WTC11 (cell line): Measurements from ENCODE around the gene ANKS3. TPM values are rescaled to one million over a fixed set of nuclear protein-coding genes. Genes with fewer than 3 reads are reported as not detected.

Source experiments
- ATAC-seq: fragments of 200-7000 bp; cut with Tn5 transposase; 2 replicates; pipeline ENCODE4 v1.10.0; 2021; ENCODE audit warnings: mild to moderate bottlenecking, moderate library complexity
- CTCF ChIA-PET: fragments of 300-600 bp; sonication (Branson Sonifier 250); formaldehyde crosslinking; loops from one replicate; lab custom pipeline; 2021; ENCODE audit warnings: antibody characterized with exemption; lab: Charles Lee
- POLR2A ChIA-PET: fragments of 350-600 bp; sonication (Branson Sonifier 250); formaldehyde crosslinking; loops from one replicate; lab custom pipeline; 2021; ENCODE audit warnings: antibody characterized with exemption; lab: Charles Lee
- DNase-seq: peaks from one replicate; pipeline ENCODE4 v3.0.0; 2021; ENCODE audit warnings: low spot score
- H3K27ac Mint-ChIP-seq: 2 replicates; pipeline ENCODE4 v1.8.0; 2021; ENCODE audit warnings: mixed read lengths
- H3K27me3 Mint-ChIP-seq: 2 replicates; pipeline ENCODE4 v1.8.0; 2021; ENCODE audit warnings: low read depth, mild to moderate bottlenecking, moderate library complexity, mixed read lengths
- H3K36me3 Mint-ChIP-seq: 2 replicates; pipeline ENCODE4 v1.8.0; 2021; ENCODE audit warnings: mixed read lengths
- H3K4me1 Mint-ChIP-seq: 2 replicates; pipeline ENCODE4 v1.8.0; 2022; ENCODE audit warnings: mixed read lengths
- H3K4me3 Mint-ChIP-seq: 2 replicates; pipeline ENCODE4 v1.8.0; 2021; ENCODE audit warnings: mild to moderate bottlenecking, moderate library complexity, mixed read lengths
- H3K9me3 Mint-ChIP-seq: 2 replicates; pipeline ENCODE4 v1.8.0; 2021; ENCODE audit warnings: mixed read lengths
- CREB1 ChIP-seq: sonication (generic); formaldehyde crosslinking; IDR thresholded peaks from 2 replicates; pipeline ENCODE4 v1.8.0; 2023; ENCODE audit warnings: mild to moderate bottlenecking, missing genetic modification reagents
- ELF4 ChIP-seq: sonication (generic); formaldehyde crosslinking; IDR thresholded peaks from 2 replicates; pipeline ENCODE4 v1.8.1; 2022; ENCODE audit warnings: low read depth, mild to moderate bottlenecking, moderate library complexity, missing genetic modification reagents
- ETV6 ChIP-seq: sonication (generic); formaldehyde crosslinking; IDR thresholded peaks from 2 replicates; pipeline ENCODE4 v1.8.1; 2022; ENCODE audit warnings: mild to moderate bottlenecking, missing genetic modification reagents
- FOXJ3 ChIP-seq: sonication (generic); formaldehyde crosslinking; IDR thresholded peaks from 2 replicates; pipeline ENCODE4 v1.9.0; 2021; ENCODE audit warnings: missing genetic modification reagents, mild to moderate bottlenecking, borderline replicate concordance
- GTF2I ChIP-seq: fragments of 250-450 bp; sonication (Bioruptor Pico); conservative IDR thresholded peaks from 2 replicates; pipeline ENCODE4 v1.4.0; 2021; ENCODE audit warnings: mild to moderate bottlenecking
- HMGA2 ChIP-seq: fragments of 250-450 bp; sonication (Bioruptor Pico); IDR thresholded peaks from 2 replicates; pipeline ENCODE4 v1.4.0; 2021; ENCODE audit warnings: mild to moderate bottlenecking, moderate library complexity
- IRF2 ChIP-seq: sonication (generic); formaldehyde crosslinking; IDR thresholded peaks from 2 replicates; pipeline ENCODE4 v1.8.0; 2022; ENCODE audit warnings: low read depth, missing genetic modification reagents, borderline replicate concordance
- KAT7 ChIP-seq: sonication (generic); formaldehyde crosslinking; IDR thresholded peaks from 2 replicates; pipeline ENCODE4 v1.8.1; 2023; ENCODE audit warnings: missing genetic modification reagents, mild to moderate bottlenecking, borderline replicate concordance
- NFYB ChIP-seq: sonication (generic); formaldehyde crosslinking; conservative IDR thresholded peaks from 2 replicates; pipeline ENCODE4 v1.8.0; 2022; ENCODE audit warnings: low read depth, missing genetic modification reagents
- SOX15 ChIP-seq: fragments of 250-450 bp; sonication (Bioruptor Pico); IDR thresholded peaks from 2 replicates; pipeline ENCODE4 v1.9.0; 2021; ENCODE audit warnings: mild to moderate bottlenecking
- TEAD4 ChIP-seq: sonication (generic); formaldehyde crosslinking; IDR thresholded peaks from 2 replicates; pipeline ENCODE4 v1.8.0; 2022; ENCODE audit warnings: mild to moderate bottlenecking, missing genetic modification reagents
- ZNF121 ChIP-seq: sonication (generic); formaldehyde crosslinking; IDR thresholded peaks from 2 replicates; pipeline ENCODE4 v1.8.0; 2023; ENCODE audit warnings: missing genetic modification reagents
- total RNA-seq: library from RNA; stranded (reverse); gene quantifications from 3 replicates; pipeline ENCODE4 v1.2.3, GENCODE V29; 2021
- TF ChIP-seq, protein P1 (sequence below): fragments of 250-450 bp; sonication (Bioruptor Pico); IDR thresholded peaks from 2 replicates; pipeline ENCODE4 v1.9.0; 2021; ENCODE audit warnings: mild to moderate bottlenecking, borderline replicate concordance
- TF ChIP-seq, protein P2 (sequence below): fragments of 250-450 bp; sonication (Bioruptor Pico); IDR thresholded peaks from 2 replicates; pipeline ENCODE4 v1.9.0; 2021; ENCODE audit warnings: moderate library complexity, mild to moderate bottlenecking, inconsistent platforms, borderline replicate concordance
- TF ChIP-seq, protein P3 (sequence below): fragments of 250-450 bp; sonication (Bioruptor Pico); IDR thresholded peaks from 2 replicates; pipeline ENCODE4 v1.8.0; 2021; ENCODE audit warnings: mild to moderate bottlenecking
- TF ChIP-seq, protein P4 (sequence below): sonication (generic); formaldehyde crosslinking; IDR thresholded peaks from 2 replicates; pipeline ENCODE4 v1.8.0; 2023; ENCODE audit warnings: missing genetic modification reagents
- TF ChIP-seq, protein P5 (sequence below): sonication (generic); formaldehyde crosslinking; IDR thresholded peaks from 2 replicates; pipeline ENCODE4 v1.8.0; 2023; ENCODE audit warnings: missing genetic modification reagents, mild to moderate bottlenecking, borderline replicate concordance
- TF ChIP-seq, protein P6 (sequence below): sonication (generic); formaldehyde crosslinking; IDR thresholded peaks from 2 replicates; pipeline ENCODE4 v1.8.0; 2022; ENCODE audit warnings: mild to moderate bottlenecking, missing genetic modification reagents

Gene ANKS3
- total RNA-seq, 1 experiment from 2014 or later: 35.6 TPM

DNA sequence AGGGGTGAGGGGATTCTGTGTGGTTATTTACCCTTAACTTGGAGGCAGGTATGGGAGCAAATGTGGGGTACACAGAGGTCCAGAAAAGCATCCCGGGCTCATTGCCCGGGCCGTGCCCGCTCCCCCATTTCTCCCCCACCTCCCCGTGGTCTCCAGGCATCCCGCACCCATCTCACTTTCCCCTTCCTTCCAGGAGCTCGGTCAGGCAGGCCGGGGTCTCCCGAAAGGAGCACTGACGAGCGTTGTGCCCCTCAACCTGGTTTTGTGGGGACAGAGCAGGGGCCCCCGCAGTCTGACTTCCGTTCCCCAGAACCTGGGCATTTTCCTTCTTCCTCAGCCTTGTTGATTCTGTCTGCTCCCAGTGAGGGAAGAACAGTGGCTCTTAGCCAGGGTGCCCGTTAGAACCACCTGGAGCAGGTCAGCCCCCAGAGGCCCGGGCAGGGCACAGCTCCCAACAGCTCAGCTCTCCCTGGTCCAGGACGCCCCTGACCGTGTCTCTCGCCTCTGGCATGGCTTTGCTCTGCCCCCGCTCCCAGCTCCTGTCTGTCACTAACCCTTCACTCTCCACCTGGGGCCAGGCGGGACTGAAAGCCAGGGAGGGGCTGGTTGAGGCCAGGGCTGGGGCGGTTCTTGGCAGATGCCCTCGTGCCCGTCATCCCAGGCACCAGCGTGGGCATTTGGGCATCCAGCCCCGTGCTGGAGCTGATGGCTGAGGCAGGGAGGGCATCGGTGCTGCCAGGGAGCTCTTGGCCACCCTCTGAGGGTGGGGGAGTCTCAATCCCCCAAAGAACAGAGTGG lies 53.2 kb downstream of the ANKS3 start:
- Mint-ChIP-seq H3K4me1 (peaks cover 1% of the 10 kb centered on the region; the same call in 1 of the 2 replicates), H3K9me3 (no peaks in the 10 kb centered on the region), H3K27me3 (no peaks in the 10 kb centered on the region), H3K4me3 (no peak overlapping the region), H3K36me3 (peaks cover 9% of the 10 kb centered on the region)
- ATAC-seq: no peak
- POLR2A ChIA-PET: no interaction called here
- CTCF ChIA-PET: interaction anchor here (0.6 to 1.6 kb wide), 3 partner anchors 30 to 64 kb away, joined by 3 to 5 read pairs (median 4); no protein-coding TSS in a partner anchor
- TF ChIP-seq GTF2I (no peak), IRF2 (CRISPR knock-in tag) (no peak), NFYB (CRISPR knock-in tag) (no peak), CREB1 (CRISPR knock-in tag) (no peak), SOX15 (CRISPR knock-in tag) (no peak), KAT7 (CRISPR knock-in tag) (no peak), ZNF121 (no peak), TEAD4 (CRISPR knock-in tag) (no peak), FOXJ3 (CRISPR knock-in tag) (no peak), ETV6 (no peak), HMGA2 (CRISPR knock-in tag) (no peak), ELF4 (CRISPR knock-in tag) (no peak)
- TF ChIP-seq, protein P1, sequence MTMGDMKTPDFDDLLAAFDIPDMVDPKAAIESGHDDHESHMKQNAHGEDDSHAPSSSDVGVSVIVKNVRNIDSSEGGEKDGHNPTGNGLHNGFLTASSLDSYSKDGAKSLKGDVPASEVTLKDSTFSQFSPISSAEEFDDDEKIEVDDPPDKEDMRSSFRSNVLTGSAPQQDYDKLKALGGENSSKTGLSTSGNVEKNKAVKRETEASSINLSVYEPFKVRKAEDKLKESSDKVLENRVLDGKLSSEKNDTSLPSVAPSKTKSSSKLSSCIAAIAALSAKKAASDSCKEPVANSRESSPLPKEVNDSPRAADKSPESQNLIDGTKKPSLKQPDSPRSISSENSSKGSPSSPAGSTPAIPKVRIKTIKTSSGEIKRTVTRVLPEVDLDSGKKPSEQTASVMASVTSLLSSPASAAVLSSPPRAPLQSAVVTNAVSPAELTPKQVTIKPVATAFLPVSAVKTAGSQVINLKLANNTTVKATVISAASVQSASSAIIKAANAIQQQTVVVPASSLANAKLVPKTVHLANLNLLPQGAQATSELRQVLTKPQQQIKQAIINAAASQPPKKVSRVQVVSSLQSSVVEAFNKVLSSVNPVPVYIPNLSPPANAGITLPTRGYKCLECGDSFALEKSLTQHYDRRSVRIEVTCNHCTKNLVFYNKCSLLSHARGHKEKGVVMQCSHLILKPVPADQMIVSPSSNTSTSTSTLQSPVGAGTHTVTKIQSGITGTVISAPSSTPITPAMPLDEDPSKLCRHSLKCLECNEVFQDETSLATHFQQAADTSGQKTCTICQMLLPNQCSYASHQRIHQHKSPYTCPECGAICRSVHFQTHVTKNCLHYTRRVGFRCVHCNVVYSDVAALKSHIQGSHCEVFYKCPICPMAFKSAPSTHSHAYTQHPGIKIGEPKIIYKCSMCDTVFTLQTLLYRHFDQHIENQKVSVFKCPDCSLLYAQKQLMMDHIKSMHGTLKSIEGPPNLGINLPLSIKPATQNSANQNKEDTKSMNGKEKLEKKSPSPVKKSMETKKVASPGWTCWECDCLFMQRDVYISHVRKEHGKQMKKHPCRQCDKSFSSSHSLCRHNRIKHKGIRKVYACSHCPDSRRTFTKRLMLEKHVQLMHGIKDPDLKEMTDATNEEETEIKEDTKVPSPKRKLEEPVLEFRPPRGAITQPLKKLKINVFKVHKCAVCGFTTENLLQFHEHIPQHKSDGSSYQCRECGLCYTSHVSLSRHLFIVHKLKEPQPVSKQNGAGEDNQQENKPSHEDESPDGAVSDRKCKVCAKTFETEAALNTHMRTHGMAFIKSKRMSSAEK: no peak
- TF ChIP-seq, protein P2, sequence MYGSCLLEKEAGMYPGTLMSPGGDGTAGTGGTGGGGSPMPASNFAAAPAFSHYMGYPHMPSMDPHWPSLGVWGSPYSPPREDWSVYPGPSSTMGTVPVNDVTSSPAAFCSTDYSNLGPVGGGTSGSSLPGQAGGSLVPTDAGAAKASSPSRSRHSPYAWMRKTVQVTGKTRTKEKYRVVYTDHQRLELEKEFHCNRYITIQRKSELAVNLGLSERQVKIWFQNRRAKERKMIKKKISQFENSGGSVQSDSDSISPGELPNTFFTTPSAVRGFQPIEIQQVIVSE (CRISPR knock-in tag): no peak
- TF ChIP-seq, protein P3, sequence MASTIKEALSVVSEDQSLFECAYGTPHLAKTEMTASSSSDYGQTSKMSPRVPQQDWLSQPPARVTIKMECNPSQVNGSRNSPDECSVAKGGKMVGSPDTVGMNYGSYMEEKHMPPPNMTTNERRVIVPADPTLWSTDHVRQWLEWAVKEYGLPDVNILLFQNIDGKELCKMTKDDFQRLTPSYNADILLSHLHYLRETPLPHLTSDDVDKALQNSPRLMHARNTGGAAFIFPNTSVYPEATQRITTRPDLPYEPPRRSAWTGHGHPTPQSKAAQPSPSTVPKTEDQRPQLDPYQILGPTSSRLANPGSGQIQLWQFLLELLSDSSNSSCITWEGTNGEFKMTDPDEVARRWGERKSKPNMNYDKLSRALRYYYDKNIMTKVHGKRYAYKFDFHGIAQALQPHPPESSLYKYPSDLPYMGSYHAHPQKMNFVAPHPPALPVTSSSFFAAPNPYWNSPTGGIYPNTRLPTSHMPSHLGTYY (CRISPR knock-in tag): no peak
- TF ChIP-seq, protein P4, sequence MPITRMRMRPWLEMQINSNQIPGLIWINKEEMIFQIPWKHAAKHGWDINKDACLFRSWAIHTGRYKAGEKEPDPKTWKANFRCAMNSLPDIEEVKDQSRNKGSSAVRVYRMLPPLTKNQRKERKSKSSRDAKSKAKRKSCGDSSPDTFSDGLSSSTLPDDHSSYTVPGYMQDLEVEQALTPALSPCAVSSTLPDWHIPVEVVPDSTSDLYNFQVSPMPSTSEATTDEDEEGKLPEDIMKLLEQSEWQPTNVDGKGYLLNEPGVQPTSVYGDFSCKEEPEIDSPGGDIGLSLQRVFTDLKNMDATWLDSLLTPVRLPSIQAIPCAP: no peak
- TF ChIP-seq, protein P5, sequence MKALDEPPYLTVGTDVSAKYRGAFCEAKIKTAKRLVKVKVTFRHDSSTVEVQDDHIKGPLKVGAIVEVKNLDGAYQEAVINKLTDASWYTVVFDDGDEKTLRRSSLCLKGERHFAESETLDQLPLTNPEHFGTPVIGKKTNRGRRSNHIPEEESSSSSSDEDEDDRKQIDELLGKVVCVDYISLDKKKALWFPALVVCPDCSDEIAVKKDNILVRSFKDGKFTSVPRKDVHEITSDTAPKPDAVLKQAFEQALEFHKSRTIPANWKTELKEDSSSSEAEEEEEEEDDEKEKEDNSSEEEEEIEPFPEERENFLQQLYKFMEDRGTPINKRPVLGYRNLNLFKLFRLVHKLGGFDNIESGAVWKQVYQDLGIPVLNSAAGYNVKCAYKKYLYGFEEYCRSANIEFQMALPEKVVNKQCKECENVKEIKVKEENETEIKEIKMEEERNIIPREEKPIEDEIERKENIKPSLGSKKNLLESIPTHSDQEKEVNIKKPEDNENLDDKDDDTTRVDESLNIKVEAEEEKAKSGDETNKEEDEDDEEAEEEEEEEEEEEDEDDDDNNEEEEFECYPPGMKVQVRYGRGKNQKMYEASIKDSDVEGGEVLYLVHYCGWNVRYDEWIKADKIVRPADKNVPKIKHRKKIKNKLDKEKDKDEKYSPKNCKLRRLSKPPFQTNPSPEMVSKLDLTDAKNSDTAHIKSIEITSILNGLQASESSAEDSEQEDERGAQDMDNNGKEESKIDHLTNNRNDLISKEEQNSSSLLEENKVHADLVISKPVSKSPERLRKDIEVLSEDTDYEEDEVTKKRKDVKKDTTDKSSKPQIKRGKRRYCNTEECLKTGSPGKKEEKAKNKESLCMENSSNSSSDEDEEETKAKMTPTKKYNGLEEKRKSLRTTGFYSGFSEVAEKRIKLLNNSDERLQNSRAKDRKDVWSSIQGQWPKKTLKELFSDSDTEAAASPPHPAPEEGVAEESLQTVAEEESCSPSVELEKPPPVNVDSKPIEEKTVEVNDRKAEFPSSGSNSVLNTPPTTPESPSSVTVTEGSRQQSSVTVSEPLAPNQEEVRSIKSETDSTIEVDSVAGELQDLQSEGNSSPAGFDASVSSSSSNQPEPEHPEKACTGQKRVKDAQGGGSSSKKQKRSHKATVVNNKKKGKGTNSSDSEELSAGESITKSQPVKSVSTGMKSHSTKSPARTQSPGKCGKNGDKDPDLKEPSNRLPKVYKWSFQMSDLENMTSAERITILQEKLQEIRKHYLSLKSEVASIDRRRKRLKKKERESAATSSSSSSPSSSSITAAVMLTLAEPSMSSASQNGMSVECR (CRISPR knock-in tag): no peak
- TF ChIP-seq, protein P6, sequence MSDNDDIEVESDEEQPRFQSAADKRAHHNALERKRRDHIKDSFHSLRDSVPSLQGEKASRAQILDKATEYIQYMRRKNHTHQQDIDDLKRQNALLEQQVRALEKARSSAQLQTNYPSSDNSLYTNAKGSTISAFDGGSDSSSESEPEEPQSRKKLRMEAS (CRISPR knock-in tag): no peak
- TF ChIP-seq, all 79 proteins: peak for 0
- DNase-seq: no peak
- H3K27ac Mint-ChIP-seq: 0 out of 2 replicates have a peak overlapping the region, but pooled peaks have one; percentile 53
